ENCODE results near the gene GHRH.

Gene GHRH

GRCh38 chr20:37273988-37274387 lies 12.4 kb upstream of the GHRH start:
- Histone ChIP-seq H3K4me3 (ENCODE audit: low read length) (no peak overlapping the region), H3K4me2 (ENCODE audit: low read length) (no peak overlapping the region), H3K27ac (ENCODE audit: low read length) (no peak overlapping the region), H3K4me1 (ENCODE audit: low read length) (peaks cover 63% of the 10 kb centered on the region), H4K20me1 (ENCODE audit: insufficient read depth, low read length) (no peaks in the 10 kb centered on the region), H3K9me3 (ENCODE audit: insufficient read depth, low read length) (no peaks in the 10 kb centered on the region), H2AFZ (ENCODE audit: low read depth, low read length) (no peak overlapping the region), H3K27me3 (ENCODE audit: low read depth, low read length) (no peaks in the 10 kb centered on the region), H3K79me2 (ENCODE audit: low read length) (no peaks in the 10 kb centered on the region), H3K9ac (ENCODE audit: low read length) (no peak overlapping the region), H3K36me3 (replicated peaks; ENCODE audit: low read depth, low read length) (no peaks in the 10 kb centered on the region)
- TF ChIP-seq, protein P1, sequence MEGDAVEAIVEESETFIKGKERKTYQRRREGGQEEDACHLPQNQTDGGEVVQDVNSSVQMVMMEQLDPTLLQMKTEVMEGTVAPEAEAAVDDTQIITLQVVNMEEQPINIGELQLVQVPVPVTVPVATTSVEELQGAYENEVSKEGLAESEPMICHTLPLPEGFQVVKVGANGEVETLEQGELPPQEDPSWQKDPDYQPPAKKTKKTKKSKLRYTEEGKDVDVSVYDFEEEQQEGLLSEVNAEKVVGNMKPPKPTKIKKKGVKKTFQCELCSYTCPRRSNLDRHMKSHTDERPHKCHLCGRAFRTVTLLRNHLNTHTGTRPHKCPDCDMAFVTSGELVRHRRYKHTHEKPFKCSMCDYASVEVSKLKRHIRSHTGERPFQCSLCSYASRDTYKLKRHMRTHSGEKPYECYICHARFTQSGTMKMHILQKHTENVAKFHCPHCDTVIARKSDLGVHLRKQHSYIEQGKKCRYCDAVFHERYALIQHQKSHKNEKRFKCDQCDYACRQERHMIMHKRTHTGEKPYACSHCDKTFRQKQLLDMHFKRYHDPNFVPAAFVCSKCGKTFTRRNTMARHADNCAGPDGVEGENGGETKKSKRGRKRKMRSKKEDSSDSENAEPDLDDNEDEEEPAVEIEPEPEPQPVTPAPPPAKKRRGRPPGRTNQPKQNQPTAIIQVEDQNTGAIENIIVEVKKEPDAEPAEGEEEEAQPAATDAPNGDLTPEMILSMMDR (IDR thresholded peaks at IDR 0.05; ENCODE audit: low read depth, low read length) = no peak
- TF ChIP-seq EZH2phosphoT487 (IDR thresholded peaks at IDR 0.05; ENCODE audit: low read depth) = no peak

DNA sequence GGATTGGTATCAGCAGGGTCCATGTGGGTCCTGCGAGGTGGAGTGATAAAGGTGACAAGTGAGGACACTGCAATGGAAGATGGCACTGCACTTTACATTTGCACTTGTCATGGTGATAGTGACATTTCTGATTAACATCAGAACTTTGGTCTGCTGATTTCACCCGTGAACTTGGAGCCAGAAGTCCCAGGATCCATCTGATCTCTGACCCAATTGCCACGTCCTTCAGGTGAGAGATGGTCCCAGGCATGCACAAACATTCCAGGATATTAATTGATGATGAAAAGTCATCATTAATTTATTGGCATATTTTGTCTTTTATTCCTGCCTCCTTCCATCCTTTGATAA lies 9.8 kb upstream of the GHRH start:
- Histone ChIP-seq H3K4me3 (ENCODE audit: low read length) (no peak overlapping the region), H3K4me1 (ENCODE audit: low read length) (peaks cover 53% of the 10 kb centered on the region), H3K36me3 (replicated peaks; ENCODE audit: low read depth, low read length) (no peaks in the 10 kb centered on the region), H3K9ac (ENCODE audit: low read length) (no peak overlapping the region), H4K20me1 (ENCODE audit: insufficient read depth, low read length) (no peaks in the 10 kb centered on the region), H3K4me2 (ENCODE audit: low read length) (no peak overlapping the region), H2AFZ (ENCODE audit: low read depth, low read length) (no peak overlapping the region), H3K9me3 (ENCODE audit: insufficient read depth, low read length) (no peaks in the 10 kb centered on the region), H3K27ac (ENCODE audit: low read length) (no peak overlapping the region), H3K27me3 (ENCODE audit: low read depth, low read length) (peaks cover 7% of the 10 kb centered on the region; the same call in 1 of the 2 replicates), H3K79me2 (ENCODE audit: low read length) (no peaks in the 10 kb centered on the region)
- TF ChIP-seq EZH2phosphoT487 (IDR thresholded peaks at IDR 0.05; ENCODE audit: low read depth) = no peak

GRCh38 chr20:37270576-37271420 lies 9.2 kb upstream of the GHRH start:
- H3K4me1 ChIP-seq (ENCODE audit: low read length) = peaks cover 47% of the 10 kb centered on the region
- H2AFZ ChIP-seq (ENCODE audit: low read depth, low read length) = no peak overlapping the region

GRCh38 chr20:37267667-37268313 lies 6.2 kb upstream of the GHRH start:
- Histone ChIP-seq H3K4me3 (ENCODE audit: low read length) (no peak overlapping the region), H2AFZ (ENCODE audit: low read depth, low read length) (no peak overlapping the region), H3K9ac (ENCODE audit: low read length) (no peak overlapping the region)

More at GRCh38 chr20:37270576-37271420, 9.2 kb upstream of the GHRH start:
- H3K9ac ChIP-seq (ENCODE audit: low read length) = peak overlapping the region; percentile 3; the same call in 1 of the 2 replicates
- peaks cover 7% of the 10 kb centered on the region; the same call in 1 of the 2 replicates for H3K27me3 ChIP-seq (ENCODE audit: low read depth, low read length)
- H3K9me3 ChIP-seq (ENCODE audit: insufficient read depth, low read length) = no peaks in the 10 kb centered on the region
- H4K20me1 ChIP-seq (ENCODE audit: insufficient read depth, low read length) = no peaks in the 10 kb centered on the region
- H3K79me2 ChIP-seq (ENCODE audit: low read length) = no peaks in the 10 kb centered on the region
- TF ChIP-seq, protein P1 (IDR thresholded peaks at IDR 0.05; ENCODE audit: low read depth, low read length) = no peak
- no peak for TF ChIP-seq EZH2phosphoT487 (IDR thresholded peaks at IDR 0.05; ENCODE audit: low read depth)
- H3K4me2 ChIP-seq (ENCODE audit: low read length) = peak overlapping the region; percentile 55
- no peaks in the 10 kb centered on the region for H3K36me3 ChIP-seq (replicated peaks; ENCODE audit: low read depth, low read length)
- H3K4me3 ChIP-seq (ENCODE audit: low read length) = no peak overlapping the region; the same call in 1 of the 2 replicates
- H3K27ac ChIP-seq (ENCODE audit: low read length) = peak overlapping the region; percentile 35

More at GRCh38 chr20:37267667-37268313, 6.2 kb upstream of the GHRH start:
- H3K27ac ChIP-seq (ENCODE audit: low read length) = no peak overlapping the region
- H3K27me3 ChIP-seq (ENCODE audit: low read depth, low read length) = peaks cover 15% of the 10 kb centered on the region; the same call in 1 of the 2 replicates
- H3K9me3 ChIP-seq (ENCODE audit: insufficient read depth, low read length) = no peaks in the 10 kb centered on the region
- H3K4me2 ChIP-seq (ENCODE audit: low read length) = no peak overlapping the region
- no peak for TF ChIP-seq EZH2phosphoT487 (IDR thresholded peaks at IDR 0.05; ENCODE audit: low read depth)
- TF ChIP-seq, protein P1 (IDR thresholded peaks at IDR 0.05; ENCODE audit: low read depth, low read length) = no peak
- no peaks in the 10 kb centered on the region for H3K79me2 ChIP-seq (ENCODE audit: low read length)
- no peaks in the 10 kb centered on the region for H4K20me1 ChIP-seq (ENCODE audit: insufficient read depth, low read length)
- H3K36me3 ChIP-seq (replicated peaks; ENCODE audit: low read depth, low read length) = no peaks in the 10 kb centered on the region
- H3K4me1 ChIP-seq (ENCODE audit: low read length) = peaks cover 35% of the 10 kb centered on the region
